H9 (cell line): ENCODE data around the gene CHST15. TPM values are rescaled to one million over a fixed set of nuclear protein-coding genes. Genes with fewer than 3 reads are reported as not detected.
A peak's percentile ranks its signal among the peaks of the same experiment; 100 is the strongest.

Experiments
- DNase-seq: peaks from one replicate; pipeline ENCODE4 v3.0.0-alpha.2; 2017
- H2AFZ ChIP-seq: one replicate; pipeline ENCODE4 v1.6.1; 2013; ENCODE audit warnings: mild to moderate bottlenecking, low read length, control low read depth, moderate library complexity
- H2AK5ac ChIP-seq: 2 replicates; pipeline ENCODE4 v1.6.1; 2013; ENCODE audit warnings: low read length, control low read depth, mixed read lengths; ENCODE audit not compliant: insufficient read length
- H2BK120ac ChIP-seq: one replicate; pipeline ENCODE4 v1.6.1; 2013; ENCODE audit warnings: low read depth, mild to moderate bottlenecking, low read length, control low read depth, inconsistent platforms; ENCODE audit not compliant: poor library complexity, severe bottlenecking
- H2BK12ac ChIP-seq: 2 replicates; pipeline ENCODE4 v1.6.1; 2013; ENCODE audit warnings: low read length, control low read depth, mixed read lengths, low read depth; ENCODE audit not compliant: insufficient read length
- H2BK15ac ChIP-seq: 2 replicates; pipeline ENCODE4 v1.6.1; 2013; ENCODE audit warnings: low read depth, low read length, control low read depth
- H2BK20ac ChIP-seq: one replicate; pipeline ENCODE4 v1.6.1; 2013; ENCODE audit warnings: low read depth, mild to moderate bottlenecking, low read length, control low read depth, inconsistent platforms; ENCODE audit not compliant: poor library complexity, severe bottlenecking
- H2BK5ac ChIP-seq: 2 replicates; pipeline ENCODE4 v1.6.1; 2013; ENCODE audit warnings: low read length, control low read depth, mixed read lengths; ENCODE audit not compliant: insufficient read length
- H3K14ac ChIP-seq: 2 replicates; pipeline ENCODE4 v1.6.1; 2013; ENCODE audit warnings: low read length, control low read depth; ENCODE audit not compliant: insufficient read depth
- H3K18ac ChIP-seq: 2 replicates; pipeline ENCODE4 v1.6.1; 2013; ENCODE audit warnings: low read depth, mild to moderate bottlenecking, mixed read lengths, low read length, control low read depth; ENCODE audit not compliant: insufficient read length
- H3K23ac ChIP-seq: 2 replicates; pipeline ENCODE4 v1.6.1; 2013; ENCODE audit warnings: low read length, control low read depth, mixed read lengths, low read depth; ENCODE audit not compliant: insufficient read length
- H3K23me2 ChIP-seq: 2 replicates; pipeline ENCODE4 v1.6.1; 2013; ENCODE audit warnings: low read depth, mild to moderate bottlenecking, mixed read lengths, low read length, control low read depth; ENCODE audit not compliant: insufficient read length, poor library complexity, severe bottlenecking
- H3K27ac ChIP-seq: 2 replicates; pipeline ENCODE4 v1.5.1; 2013; ENCODE audit warnings: low read length, control low read depth, mixed read lengths, low read depth; ENCODE audit not compliant: insufficient read length
- H3K27me3 ChIP-seq: 2 replicates; pipeline ENCODE4 v1.6.1; 2013; ENCODE audit warnings: low read length, control low read depth, inconsistent platforms; ENCODE audit not compliant: insufficient read depth
- H3K4ac ChIP-seq: 2 replicates; pipeline ENCODE4 v1.6.1; 2013; ENCODE audit warnings: low read depth, mild to moderate bottlenecking, control low read depth, inconsistent platforms, low read length, moderate library complexity
- H3K4me1 ChIP-seq: 2 replicates; pipeline ENCODE4 v1.6.1; 2013; ENCODE audit warnings: low read length, control low read depth, inconsistent platforms; ENCODE audit not compliant: insufficient read depth
- H3K4me2 ChIP-seq: 2 replicates; pipeline ENCODE4 v1.6.1; 2013; ENCODE audit warnings: low read length, control low read depth, mixed read lengths; ENCODE audit not compliant: insufficient read length, insufficient read depth
- H3K56ac ChIP-seq: 2 replicates; pipeline ENCODE4 v1.6.1; 2013; ENCODE audit warnings: low read depth, mild to moderate bottlenecking, mixed read lengths, low read length, control low read depth; ENCODE audit not compliant: insufficient read length
- H3K79me1 ChIP-seq: 2 replicates; pipeline ENCODE4 v1.6.1; 2013; ENCODE audit warnings: low read depth, mild to moderate bottlenecking, moderate library complexity, low read length, control low read depth, inconsistent platforms; ENCODE audit not compliant: insufficient read depth, poor library complexity, severe bottlenecking
- H3K79me2 ChIP-seq: 2 replicates; pipeline ENCODE4 v1.6.1; 2013; ENCODE audit warnings: low read length, control low read depth, inconsistent platforms; ENCODE audit not compliant: insufficient read depth
- H3K9ac ChIP-seq: 2 replicates; pipeline ENCODE4 v1.6.1; 2013; ENCODE audit warnings: low read length, control low read depth, mixed read lengths; ENCODE audit not compliant: insufficient read length; ENCODE audit errors: extremely low read depth
- H3K9me3 ChIP-seq: one replicate; pipeline ENCODE4 v1.6.1; 2013; ENCODE audit warnings: low read depth, low read length, inconsistent platforms; ENCODE audit not compliant: control insufficient read depth
- H3T11ph ChIP-seq: one replicate; pipeline ENCODE4 v1.6.1; 2013; ENCODE audit warnings: mild to moderate bottlenecking, low read length, control low read depth, inconsistent platforms
- H4K20me1 ChIP-seq: one replicate; pipeline ENCODE4 v1.6.1; 2013; ENCODE audit not compliant: control insufficient read depth, insufficient read length, insufficient read depth
- H4K5ac ChIP-seq: 2 replicates; pipeline ENCODE4 v1.6.1; 2013; ENCODE audit warnings: low read depth, mild to moderate bottlenecking, mixed read lengths, low read length, control low read depth; ENCODE audit not compliant: insufficient read length
- H4K8ac ChIP-seq: replicated peaks from 2 replicates; pipeline ENCODE4 v1.6.1; 2013; ENCODE audit warnings: low read length, control low read depth, mixed read lengths, low read depth; ENCODE audit not compliant: insufficient read length
- H4K91ac ChIP-seq: 2 replicates; pipeline ENCODE4 v1.6.1; 2013; ENCODE audit warnings: low read depth, mild to moderate bottlenecking, moderate library complexity, mixed read lengths, low read length, control low read depth; ENCODE audit not compliant: insufficient read length
- H3K27ac Mint-ChIP-seq, 3 experiments: 2 replicates in 2 of 3; 3 replicates in 1 of 3; pipeline ENCODE4 v1.8.0; 2020 to 2021; ENCODE audit warnings: mixed read lengths in 3 of 3, mild to moderate bottlenecking in 1 of 3, moderate library complexity in 1 of 3
- H3K27me3 Mint-ChIP-seq: 2 replicates; pipeline ENCODE4 v1.8.0; 2021; ENCODE audit warnings: low read depth, mild to moderate bottlenecking, moderate library complexity, mixed read lengths
- H3K36me3 Mint-ChIP-seq, 3 experiments: 2 replicates in 2 of 3; 3 replicates in 1 of 3; pipeline ENCODE4 v1.8.0; 2020 to 2021; ENCODE audit warnings: low read depth in 3 of 3, mixed read lengths in 3 of 3; ENCODE audit not compliant: insufficient read depth in 1 of 3
- H3K4me1 Mint-ChIP-seq, 2 experiments: 2 replicates each; pipeline ENCODE4 v1.8.0; 2020; ENCODE audit warnings: mixed read lengths in 2 of 2
- H3K4me3 Mint-ChIP-seq, 2 experiments: 2 replicates in 1 of 2; 3 replicates in 1 of 2; pipeline ENCODE4 v1.8.0; 2020 to 2021; ENCODE audit warnings: mild to moderate bottlenecking in 2 of 2, mixed read lengths in 2 of 2, moderate library complexity in 1 of 2
- H3K9me3 Mint-ChIP-seq, 2 experiments: 2 replicates in 1 of 2; 3 replicates in 1 of 2; pipeline ENCODE4 v1.8.0; 2020; ENCODE audit warnings: mild to moderate bottlenecking in 2 of 2, mixed read lengths in 2 of 2, moderate library complexity in 1 of 2
- WGBS: extraction: QIAGEN DNeasy Blood & Tissue Kit; methylation state at CpG from one replicate; pipeline ENCODE4 v1.1.7; 2013; ENCODE audit warnings: missing lambda C conversion rate, low lambda C conversion rate, mixed read lengths; ENCODE audit not compliant: insufficient read length; ENCODE audit errors: extremely low coverage; 5-methylcytosine and 5-hydroxymethylcytosine counted together
- total RNA-seq: library from RNA; stranded (reverse); gene quantifications from 2 replicates; pipeline ENCODE4 v1.2.1, GENCODE V29; 2021
- TF ChIP-seq, protein P1 (sequence below): fragments of 200-600 bp; sonication (generic); conservative IDR thresholded peaks from 3 replicates; pipeline ENCODE4 v1.8.0; 2021; ENCODE audit warnings: antibody characterized with exemption, mild to moderate bottlenecking

The CHST15 gene
- total RNA-seq, 1 experiment from 2014 or later, result 8.7 TPM

DNA sequence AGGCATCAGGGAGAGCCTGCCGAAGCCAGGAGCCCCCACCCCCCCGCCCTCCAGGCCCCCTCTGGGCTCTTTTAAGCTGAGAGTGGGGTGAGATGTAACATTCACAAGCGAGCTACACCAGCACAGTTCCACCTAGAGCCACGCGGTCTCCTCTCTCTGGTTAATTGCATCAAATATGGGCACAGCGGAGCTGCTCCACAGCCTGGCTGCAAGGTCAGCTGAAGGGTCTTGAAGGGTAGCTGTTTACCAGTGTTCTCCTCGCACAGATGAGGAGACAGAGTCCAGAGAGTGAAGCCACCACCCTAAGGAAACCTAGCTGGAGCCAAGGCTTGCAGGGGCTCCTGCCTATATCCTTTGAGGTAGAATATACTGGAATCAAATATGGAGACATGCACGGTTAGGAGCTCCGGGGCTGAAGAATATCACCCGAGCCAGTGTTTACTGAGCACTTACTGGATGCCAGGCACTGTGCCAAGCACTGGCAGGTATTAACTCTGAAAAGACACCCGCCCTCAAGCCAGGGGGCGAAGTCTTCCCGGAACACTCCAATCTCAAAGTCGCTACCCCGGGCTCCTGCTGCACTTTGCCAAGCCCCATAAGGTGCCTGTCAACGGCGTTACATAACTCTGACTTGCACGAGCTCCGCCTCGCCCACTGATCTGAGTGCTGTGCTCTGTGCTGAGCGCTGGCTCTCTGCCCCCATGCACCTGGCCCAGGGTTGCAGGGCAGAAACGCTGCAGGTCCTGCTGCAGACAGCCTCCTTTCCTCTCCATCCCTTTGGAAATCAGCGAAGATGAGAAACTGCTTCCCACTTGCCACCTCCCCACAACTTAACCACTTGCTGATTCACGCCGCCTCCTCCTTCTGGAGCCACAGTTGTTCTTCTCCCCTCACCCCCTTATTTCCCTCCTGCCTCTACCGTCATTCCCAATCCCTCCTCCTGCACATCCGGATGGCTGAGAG lies 5.4 kb downstream of the CHST15 start:
- no peak overlapping the region for H2BK12ac ChIP-seq
- H3K9ac ChIP-seq, result no peak overlapping the region
- H2BK20ac ChIP-seq, result no peak overlapping the region
- no peak overlapping the region for H3K4me3 Mint-ChIP-seq
- H2BK5ac ChIP-seq, result no peak overlapping the region
- peak overlapping the region in 2 of 3 experiments; percentile 14 to 41; a peak in 2 of 7 replicates for H3K27ac Mint-ChIP-seq
- H3T11ph ChIP-seq, result no peak overlapping the region
- H4K91ac ChIP-seq, result no peak overlapping the region
- no CpG with 5 or more reads among the region's 27 CpGs for WGBS
- no peaks in the 10 kb centered on the region for H4K20me1 ChIP-seq
- TF ChIP-seq, protein P1, sequence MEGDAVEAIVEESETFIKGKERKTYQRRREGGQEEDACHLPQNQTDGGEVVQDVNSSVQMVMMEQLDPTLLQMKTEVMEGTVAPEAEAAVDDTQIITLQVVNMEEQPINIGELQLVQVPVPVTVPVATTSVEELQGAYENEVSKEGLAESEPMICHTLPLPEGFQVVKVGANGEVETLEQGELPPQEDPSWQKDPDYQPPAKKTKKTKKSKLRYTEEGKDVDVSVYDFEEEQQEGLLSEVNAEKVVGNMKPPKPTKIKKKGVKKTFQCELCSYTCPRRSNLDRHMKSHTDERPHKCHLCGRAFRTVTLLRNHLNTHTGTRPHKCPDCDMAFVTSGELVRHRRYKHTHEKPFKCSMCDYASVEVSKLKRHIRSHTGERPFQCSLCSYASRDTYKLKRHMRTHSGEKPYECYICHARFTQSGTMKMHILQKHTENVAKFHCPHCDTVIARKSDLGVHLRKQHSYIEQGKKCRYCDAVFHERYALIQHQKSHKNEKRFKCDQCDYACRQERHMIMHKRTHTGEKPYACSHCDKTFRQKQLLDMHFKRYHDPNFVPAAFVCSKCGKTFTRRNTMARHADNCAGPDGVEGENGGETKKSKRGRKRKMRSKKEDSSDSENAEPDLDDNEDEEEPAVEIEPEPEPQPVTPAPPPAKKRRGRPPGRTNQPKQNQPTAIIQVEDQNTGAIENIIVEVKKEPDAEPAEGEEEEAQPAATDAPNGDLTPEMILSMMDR, result no peak
- peaks cover 14% of the 10 kb centered on the region for H3K23me2 ChIP-seq
- H3K36me3 Mint-ChIP-seq, result peaks cover 0 to 3% (median 0%) of the 10 kb centered on the region in 3 experiments; a peak in 3 of 7 replicates
- H3K9me3 Mint-ChIP-seq, result no peaks in the 10 kb centered on the region; a peak in 1 of 5 replicates
- H2BK120ac ChIP-seq, result no peak overlapping the region
- no peak overlapping the region for H3K27ac ChIP-seq
- no peak overlapping the region for H4K5ac ChIP-seq
- H3K79me1 ChIP-seq, result no peaks in the 10 kb centered on the region
- no peak overlapping the region for H3K23ac ChIP-seq
- no peaks in the 10 kb centered on the region for H3K9me3 ChIP-seq
- peak overlapping the region; percentile 52; the same call in 1 of the 2 replicates for H3K14ac ChIP-seq
- H2BK15ac ChIP-seq, result no peak overlapping the region
- no peak for DNase-seq
- H4K8ac ChIP-seq, result no peak overlapping the region
- H3K18ac ChIP-seq, result no peak overlapping the region
- no peaks in the 10 kb centered on the region for H3K79me2 ChIP-seq
- H3K4ac ChIP-seq, result no peak overlapping the region
- no peak overlapping the region for H3K4me2 ChIP-seq
- peaks cover 5% of the 10 kb centered on the region; the same call in 1 of the 2 replicates for H3K27me3 ChIP-seq
- H3K56ac ChIP-seq, result no peak overlapping the region
- H3K4me1 Mint-ChIP-seq, result peaks cover 29 to 31% of the 10 kb centered on the region in 2 experiments
- peaks cover 39% of the 10 kb centered on the region for H3K27me3 Mint-ChIP-seq
- no peaks in the 10 kb centered on the region for H3K4me1 ChIP-seq
- no peak overlapping the region for H2AFZ ChIP-seq
- H2AK5ac ChIP-seq, result no peak overlapping the region
